DMS153 (cell line): ENCODE data around the gene ZBTB44.
"Not testable (repeated sequence)": the region's sequence is repeated elsewhere in the genome, so short reads cannot be mapped to it uniquely, and the experiment has no call there.

ENCODE experiments used
- DNase-seq: peaks from one replicate; lab custom pipeline; 2025; lab: John Stamatoyannopoulos, UW

Gene ZBTB44

DNA sequence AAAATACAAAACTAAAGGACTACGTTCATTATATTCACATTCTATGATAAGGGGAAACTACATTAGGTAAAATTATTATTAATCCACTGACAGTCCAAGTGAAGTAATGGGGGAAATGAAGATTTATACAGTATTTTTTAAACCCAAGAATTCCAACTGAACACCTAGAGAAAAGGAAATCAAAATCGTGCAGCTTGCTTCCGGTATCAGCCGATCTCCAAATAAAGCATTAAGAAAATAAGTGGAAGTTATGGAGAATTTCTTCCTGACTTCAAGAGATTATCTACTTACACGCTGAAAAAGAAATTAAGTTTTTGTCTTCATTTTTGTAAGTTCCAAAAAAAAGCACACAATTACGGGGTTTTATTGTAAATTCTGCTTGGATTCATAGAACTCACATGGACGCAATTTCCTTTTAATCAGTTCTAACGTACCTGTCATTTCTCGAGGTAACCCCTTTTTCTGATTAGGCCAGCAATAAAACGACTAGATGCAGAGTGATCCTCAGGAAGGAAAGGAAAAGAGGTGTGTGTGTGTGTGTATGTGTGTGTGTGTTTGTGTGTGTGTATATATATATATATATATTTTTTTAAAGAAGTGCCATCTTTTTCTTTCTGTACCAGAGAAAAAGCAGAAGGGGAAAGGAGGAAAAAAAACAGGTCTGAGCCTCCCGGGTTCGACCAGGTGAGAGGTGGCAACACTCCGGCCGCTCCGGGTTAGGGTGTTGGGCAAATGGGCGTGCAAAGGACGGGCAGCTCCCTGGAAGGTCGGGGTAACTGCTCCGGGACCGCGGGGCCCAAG is 1.1 kb downstream of the ZBTB44 start:
- DNase-seq: no peak

- no peak for DNase-seq
Measured at GRCh38 chr11:130312046-130312445, 2.7 kb downstream of the ZBTB44 start.

- no peak for DNase-seq
Measured at GRCh38 chr11:130310622-130311021, 4.1 kb downstream of the ZBTB44 start.

DNA sequence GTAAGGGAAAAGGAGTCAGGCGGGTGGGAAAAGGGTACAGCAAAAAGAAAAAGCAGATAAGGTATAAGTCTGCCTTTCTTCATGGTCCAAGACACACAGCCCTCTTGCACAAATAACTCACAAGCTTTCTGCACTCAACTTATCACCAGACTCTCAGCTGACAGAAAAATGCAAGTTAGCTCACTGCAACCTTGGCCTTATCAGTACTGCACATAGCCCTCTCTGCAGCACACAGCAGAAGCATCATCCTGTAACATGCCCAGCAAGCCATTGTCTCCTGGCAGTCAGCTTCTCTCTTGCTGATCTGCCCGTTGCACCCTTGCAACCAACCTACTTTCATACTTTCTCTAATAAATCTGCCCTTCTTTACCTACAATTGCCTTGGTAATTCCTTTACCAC is 5.8 kb downstream of the ZBTB44 start:
- no peak for DNase-seq

DNA sequence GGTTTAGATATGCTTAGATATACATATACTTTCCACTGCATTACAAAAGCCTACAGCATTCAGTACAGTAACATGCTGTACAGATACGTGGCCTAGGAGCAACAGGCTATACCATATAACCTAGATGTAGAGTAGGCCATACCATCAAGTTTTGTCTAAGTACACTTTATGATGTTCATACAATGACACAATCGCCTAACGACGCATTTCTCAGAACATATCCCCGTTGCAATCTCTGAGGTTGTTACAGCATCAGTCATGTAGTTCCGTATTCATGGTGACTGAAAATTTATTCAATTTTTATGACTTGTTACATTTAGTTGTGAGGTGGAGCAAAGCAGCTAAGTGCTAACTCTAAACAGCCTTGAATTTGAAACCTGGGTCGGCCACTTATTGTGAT is 6.7 kb downstream of the ZBTB44 start:
- no peak for DNase-seq

DNA sequence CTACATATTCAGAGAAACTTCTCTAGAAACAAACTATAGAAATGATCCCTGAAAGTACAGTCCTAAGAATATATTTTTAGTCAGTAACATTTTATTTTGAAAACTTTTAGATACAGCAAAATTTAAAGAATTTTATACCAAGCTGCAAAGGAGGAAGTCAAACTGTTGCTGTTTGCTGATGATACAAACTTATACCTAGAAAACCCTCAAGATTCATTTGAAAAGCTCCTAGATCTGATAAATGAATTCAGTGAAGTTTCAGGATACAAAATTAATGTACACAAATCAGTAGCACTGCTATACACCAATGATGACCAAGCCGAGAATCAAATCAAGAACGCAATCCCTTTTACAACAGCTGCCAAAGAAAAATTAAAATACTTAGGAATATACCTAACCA is 10.1 kb downstream of the ZBTB44 start:
- DNase-seq: no peak

- no peak for DNase-seq
Measured at GRCh38 chr11:130301002-130301401, 13.7 kb downstream of the ZBTB44 start.

- no peak for DNase-seq
Measured at GRCh38 chr11:130300567-130300966, 14.2 kb downstream of the ZBTB44 start.

DNA sequence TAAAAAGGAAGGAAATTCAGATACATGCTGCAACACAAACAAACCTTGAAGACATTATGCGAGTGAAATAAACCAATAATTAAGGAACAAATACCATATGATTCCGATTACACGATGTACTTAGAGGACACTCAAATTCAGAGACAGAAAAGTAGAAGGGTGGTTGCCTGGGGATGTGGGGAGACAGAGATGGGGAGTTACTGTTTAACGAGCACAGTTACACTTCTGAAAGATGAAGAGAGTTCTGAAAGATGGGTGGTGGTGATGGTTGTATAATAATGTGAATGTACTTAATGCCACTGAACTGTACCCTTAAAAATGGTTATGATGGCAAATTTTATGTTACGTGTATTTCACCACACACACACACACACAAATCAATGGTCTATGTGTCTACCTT is 14.7 kb downstream of the ZBTB44 start:
- DNase-seq: no peak

DNA sequence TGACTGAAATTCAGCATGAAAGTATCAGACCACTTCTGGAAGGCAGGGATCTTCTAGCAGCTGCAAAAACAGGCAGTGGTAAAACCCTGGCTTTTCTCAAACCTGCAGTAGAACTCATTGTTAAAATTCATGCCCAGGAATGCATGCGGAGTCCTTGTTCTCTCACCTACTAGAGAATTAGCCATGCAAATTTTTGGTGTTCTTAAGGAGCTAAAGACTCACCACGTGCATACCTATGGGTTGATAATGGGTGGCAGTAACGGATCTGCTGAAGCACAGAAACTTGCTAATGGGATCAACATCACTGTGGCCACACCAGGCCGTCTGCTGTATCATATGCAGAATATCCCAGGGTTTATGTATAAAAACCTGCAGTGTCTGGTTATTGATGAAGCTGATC is 19.1 kb downstream of the ZBTB44 start:
- DNase-seq: no peak

DNA sequence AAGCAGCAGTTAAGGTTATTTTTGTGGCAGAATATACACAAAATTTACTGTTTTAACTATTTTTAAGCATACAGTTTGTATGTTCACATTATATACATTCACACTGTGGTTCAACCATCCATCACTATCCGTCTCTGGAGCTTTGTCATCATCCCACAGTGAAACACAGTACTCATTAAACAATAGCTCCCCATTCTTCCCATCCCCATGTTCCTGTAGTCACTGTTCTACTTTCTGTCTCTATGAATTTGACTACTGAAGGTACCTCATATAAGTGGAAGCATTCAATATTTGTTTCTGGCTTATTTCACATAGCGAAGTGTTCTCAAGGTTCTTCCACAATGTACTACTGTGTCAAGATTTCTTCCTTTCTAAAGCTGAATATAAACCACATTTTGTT is 32.6 kb downstream of the ZBTB44 start:
- DNase-seq: no peak

DNA sequence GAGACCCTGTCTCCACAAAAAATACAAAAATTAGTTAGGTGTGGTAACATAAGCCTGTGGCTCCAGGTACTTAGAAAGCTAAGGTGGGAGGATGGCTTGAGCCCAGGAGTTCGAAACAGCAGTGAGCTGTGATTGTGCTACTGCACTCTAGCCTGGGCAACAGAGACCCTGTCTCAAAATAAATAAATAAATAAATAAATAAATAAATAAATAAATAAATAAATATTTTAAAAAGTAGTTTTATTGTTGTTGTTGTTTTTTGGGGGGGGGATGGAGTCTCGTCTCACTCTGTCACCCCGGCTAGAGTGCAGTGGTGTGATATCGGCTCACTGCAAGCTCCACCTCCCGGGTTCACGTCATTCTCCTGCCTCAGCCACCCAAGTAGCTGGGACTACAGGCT is 33.4 kb downstream of the ZBTB44 start:
- not testable (repeated sequence) for DNase-seq

GRCh38 chr11:130279989-130280388 is 34.7 kb downstream of the ZBTB44 start:
- DNase-seq: no peak

- no peak for DNase-seq
Measured at GRCh38 chr11:130278745-130279144, 36.0 kb downstream of the ZBTB44 start.

GRCh38 chr11:130278151-130278550 is 36.6 kb downstream of the ZBTB44 start:
- no peak for DNase-seq

DNA sequence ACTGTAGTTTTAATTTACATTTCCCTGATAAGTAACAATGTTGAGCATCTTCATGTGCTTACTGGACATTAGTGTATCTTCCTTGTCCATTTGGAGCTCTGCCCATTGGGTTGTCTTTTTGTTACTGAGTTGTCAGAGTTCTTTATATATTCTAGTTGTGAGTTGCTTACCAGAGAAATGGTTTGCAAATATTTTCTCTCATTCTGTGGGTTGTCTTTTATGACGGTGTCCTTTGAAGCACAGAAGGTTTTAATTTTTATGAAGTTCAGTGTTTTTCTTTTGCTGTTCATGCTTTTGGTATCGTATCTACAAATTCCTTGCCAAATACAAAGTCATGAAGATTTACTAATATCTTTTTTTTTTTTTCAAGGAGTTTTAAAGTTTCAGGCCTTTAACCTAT is 42.4 kb downstream of the ZBTB44 start:
- no peak for DNase-seq

DNA sequence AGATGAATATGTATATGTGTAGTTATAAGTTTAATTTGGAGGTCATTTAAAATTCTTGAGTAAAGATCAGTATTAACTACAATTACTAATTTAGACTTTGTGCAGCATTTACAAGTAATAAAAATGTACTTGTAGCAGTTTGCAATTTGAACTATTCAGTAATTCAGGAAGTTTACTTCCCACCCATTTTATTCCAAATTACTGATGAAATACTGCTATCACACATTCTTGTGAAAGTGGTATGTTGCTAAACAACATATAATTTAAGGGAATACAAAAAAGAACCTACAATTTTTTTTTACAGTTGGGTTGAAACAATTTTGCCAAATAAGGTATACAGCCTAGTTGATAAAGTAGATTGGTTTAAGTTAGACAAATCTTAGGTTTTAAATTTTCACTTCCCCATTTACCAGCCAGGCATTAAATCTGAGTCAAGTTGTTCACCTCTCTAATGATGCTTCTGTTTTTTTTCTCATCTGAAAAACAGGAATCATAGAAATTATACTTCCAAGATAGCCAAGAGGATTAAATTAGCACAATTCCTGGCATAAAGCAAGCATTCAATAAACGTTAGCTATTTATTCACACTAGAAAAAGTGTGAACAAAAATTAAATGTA is 45.3 kb downstream of the ZBTB44 start:
- no peak for DNase-seq

- no peak for DNase-seq
Measured at GRCh38 chr11:130263351-130263750, 51.4 kb downstream of the ZBTB44 start.

DNA sequence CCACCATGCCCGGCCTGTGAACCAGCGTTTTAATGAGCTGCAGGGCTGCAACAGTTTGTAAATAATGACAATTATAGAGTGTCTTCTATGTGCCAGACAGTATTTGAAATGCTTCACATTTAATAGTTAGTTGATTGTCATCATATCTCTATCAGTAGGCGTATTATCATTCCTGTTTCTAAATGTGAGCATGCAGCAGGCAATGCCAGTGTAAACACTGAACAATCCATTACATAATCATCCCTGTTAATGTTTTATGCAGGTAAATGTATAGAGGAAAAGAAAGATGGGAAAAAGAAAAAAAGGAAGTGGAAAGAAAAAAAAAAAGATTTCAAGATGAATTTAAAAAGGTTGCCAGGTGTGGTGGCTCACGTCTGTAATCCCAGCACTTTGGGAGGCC is 52.3 kb downstream of the ZBTB44 start:
- no peak for DNase-seq

DNA sequence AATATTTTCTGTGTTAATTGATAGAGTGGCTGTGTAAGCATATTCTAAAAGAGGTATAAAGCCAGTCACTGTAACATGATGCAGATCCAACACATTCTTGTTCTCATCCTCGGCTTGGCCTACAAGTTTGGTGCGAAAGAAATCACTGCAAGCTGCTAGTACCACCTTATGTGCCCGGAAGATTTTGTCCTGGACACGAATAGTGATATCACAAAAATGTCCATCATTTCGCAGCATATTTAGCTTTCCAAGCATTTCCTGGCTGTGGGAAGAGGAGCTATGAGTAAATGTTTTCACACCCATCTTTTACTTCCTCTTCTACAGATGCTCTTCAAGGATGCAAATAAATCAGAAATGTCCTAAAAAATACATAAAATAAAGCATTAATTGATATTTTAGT is 53.1 kb downstream of the ZBTB44 start:
- no peak for DNase-seq

DNA sequence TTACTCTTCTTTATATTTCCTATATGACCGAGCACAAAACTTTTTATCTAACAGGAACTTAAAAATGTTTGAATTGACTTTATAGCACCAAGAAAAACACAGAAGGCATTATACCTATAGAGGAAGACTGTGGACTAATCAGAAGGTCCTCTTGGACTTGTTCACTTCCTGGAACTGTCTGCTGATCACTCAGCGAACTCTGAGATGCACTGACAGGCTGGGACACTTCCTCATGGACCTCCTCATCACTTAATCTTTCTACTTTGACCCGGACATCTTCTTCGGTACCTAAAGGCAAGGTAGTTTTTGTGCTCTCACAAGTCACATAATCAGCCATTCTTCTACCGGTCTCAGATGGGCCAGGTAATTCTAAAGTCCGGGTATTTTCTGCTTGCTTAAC is 54.0 kb downstream of the ZBTB44 start:
- no peak for DNase-seq

- DNase-seq: no peak
Measured at GRCh38 chr11:130260080-130260627, 54.6 kb downstream of the ZBTB44 start.

- not testable (repeated sequence) for DNase-seq
Measured at GRCh38 chr11:130251763-130252162, 63.0 kb downstream of the ZBTB44 start.

DNA sequence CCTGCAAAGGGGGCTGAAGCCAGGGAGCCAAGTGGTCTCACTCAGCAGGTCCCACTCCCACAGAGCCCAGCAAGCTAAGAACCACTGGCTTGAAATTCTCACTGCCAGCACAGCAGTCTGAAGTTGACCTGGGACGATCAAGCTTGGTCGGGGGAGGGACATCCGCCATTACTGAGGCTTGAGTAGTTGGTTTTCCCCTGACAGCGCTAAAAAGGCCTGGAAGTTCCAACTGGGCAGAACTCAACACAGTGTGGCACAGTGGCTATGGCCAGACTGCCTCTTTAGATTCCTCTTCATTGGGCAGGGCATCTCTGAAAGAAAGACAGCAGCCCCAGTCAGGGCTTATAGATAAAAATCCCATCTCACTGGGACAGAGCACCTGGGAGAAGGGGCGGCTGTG is 64.8 kb downstream of the ZBTB44 start:
- DNase-seq: not testable (repeated sequence)
